Peyer's patch (tissue), 4 donors: ENCODE measurements around the gene ZNF526.

ENCODE experiments used
- POLR2A ChIP-seq, 2 donors: fragments of 450-650 bp; IDR thresholded peaks; one replicate each; pipeline ENCODE4 v1.5.1; 2017; ENCODE audit warnings: antibody characterized with exemption in 2 of 2, mild to moderate bottlenecking in 2 of 2, moderate library complexity in 2 of 2
- TF ChIP-seq, protein P1 (sequence below), 6 experiments: fragments of 450-650 bp in 4 of 6; fragments of 200-600 bp in 2 of 6; sonication (generic) in 1 of 6; IDR thresholded peaks; one replicate each; pipeline ENCODE4 v1.5.1; 2017 to 2019; ENCODE audit warnings: antibody characterized with exemption in 6 of 6, mild to moderate bottlenecking in 3 of 6, moderate library complexity in 1 of 6

DNA sequence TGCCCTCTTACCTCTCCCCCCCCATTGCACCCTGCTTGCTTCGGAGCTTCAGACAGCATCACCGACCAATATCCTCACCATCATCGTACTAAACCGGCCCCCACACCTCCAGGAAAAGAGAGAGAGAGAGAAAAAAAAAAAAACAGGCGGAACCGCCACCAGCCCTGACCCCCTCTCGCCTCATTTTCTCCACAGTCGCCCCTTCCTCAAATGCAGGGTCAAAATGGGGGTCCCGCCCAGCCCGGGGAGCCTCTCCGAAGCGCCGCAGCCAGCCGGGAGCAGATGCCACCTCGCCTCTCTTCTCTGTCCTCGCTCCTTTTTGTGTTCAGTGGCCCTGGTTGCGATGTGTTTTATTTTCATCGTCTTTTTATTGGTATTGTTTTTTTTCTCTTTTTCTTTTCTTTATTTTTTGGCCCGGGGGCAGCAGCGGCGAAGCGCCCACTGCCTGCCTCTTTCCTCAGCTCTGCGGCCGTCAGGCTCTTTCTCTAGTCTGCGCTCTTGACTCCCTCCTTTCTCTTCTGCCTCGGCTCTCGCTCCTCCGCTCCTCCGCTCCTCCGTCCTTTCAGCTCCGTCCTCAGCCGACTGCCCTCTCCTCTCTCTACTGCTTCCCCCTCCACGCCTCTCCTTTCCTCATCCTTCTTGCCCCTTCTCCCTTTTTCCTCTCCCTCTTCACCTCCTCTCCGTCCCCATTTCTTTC is 44.0 kb upstream of the ZNF526 start:
- TF ChIP-seq, protein P1, sequence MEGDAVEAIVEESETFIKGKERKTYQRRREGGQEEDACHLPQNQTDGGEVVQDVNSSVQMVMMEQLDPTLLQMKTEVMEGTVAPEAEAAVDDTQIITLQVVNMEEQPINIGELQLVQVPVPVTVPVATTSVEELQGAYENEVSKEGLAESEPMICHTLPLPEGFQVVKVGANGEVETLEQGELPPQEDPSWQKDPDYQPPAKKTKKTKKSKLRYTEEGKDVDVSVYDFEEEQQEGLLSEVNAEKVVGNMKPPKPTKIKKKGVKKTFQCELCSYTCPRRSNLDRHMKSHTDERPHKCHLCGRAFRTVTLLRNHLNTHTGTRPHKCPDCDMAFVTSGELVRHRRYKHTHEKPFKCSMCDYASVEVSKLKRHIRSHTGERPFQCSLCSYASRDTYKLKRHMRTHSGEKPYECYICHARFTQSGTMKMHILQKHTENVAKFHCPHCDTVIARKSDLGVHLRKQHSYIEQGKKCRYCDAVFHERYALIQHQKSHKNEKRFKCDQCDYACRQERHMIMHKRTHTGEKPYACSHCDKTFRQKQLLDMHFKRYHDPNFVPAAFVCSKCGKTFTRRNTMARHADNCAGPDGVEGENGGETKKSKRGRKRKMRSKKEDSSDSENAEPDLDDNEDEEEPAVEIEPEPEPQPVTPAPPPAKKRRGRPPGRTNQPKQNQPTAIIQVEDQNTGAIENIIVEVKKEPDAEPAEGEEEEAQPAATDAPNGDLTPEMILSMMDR (IDR thresholded peaks at IDR 0.05), result no peak
- no peak for TF ChIP-seq POLR2A (IDR thresholded peaks at IDR 0.05)
